Activated T-cell treated with anti-CD3 and anti-CD28 coated beads, Interleukin-2, amount 50 U/mL, for 4 hours (primary cell): Measurements from ENCODE around the gene KRTCAP2. TPM values are rescaled to one million over a fixed set of nuclear protein-coding genes. Genes with fewer than 3 reads are reported as not detected.
"Not testable (repeated sequence)": the region's sequence is repeated elsewhere in the genome, so short reads cannot be mapped to it uniquely, and the experiment has no call there.

ENCODE experiments used
- ATAC-seq, 2 donors: fragments of 200-7000 bp; cut with Tn5 transposase; one replicate each; pipeline ENCODE4 v1.10.0; 2021
- DNase-seq: peaks from one replicate; pipeline ENCODE4 v3.0.0-alpha.2; 2020
- H3K27me3 Mint-ChIP-seq: one replicate; pipeline ENCODE4 v1.8.0; 2021; ENCODE audit warnings: low read depth, mixed read lengths
- H3K36me3 Mint-ChIP-seq: one replicate; pipeline ENCODE4 v1.8.0; 2022; ENCODE audit warnings: mixed read lengths; ENCODE audit not compliant: insufficient read depth
- H3K4me1 Mint-ChIP-seq: one replicate; pipeline ENCODE4 v1.8.0; 2021; ENCODE audit warnings: low read depth, mixed read lengths
- H3K4me3 Mint-ChIP-seq: one replicate; pipeline ENCODE4 v1.8.0; 2021; ENCODE audit warnings: mild to moderate bottlenecking, moderate library complexity, mixed read lengths
- H3K9me3 Mint-ChIP-seq: one replicate; pipeline ENCODE4 v1.8.0; 2021; ENCODE audit warnings: mixed read lengths
- total RNA-seq, 3 donors: library from RNA; stranded (reverse); gene quantifications; one replicate each; pipeline ENCODE4 v1.2.1, GENCODE V29; 2021

The KRTCAP2 gene
- total RNA-seq, 3 donors from 2014 or later = 191 to 204 (median 193) TPM

- DNase-seq (no peak), ATAC-seq (no peak)
- Mint-ChIP-seq H3K4me3 (peak overlapping the region; percentile 95), H3K4me1 (peaks cover 48% of the 10 kb centered on the region), H3K36me3 (peaks cover 14% of the 10 kb centered on the region), H3K27me3 (peaks cover 3% of the 10 kb centered on the region), H3K9me3 (no peaks in the 10 kb centered on the region)
Measured at GRCh38 chr1:155170806-155171205, 2.3 kb downstream of the KRTCAP2 start.

DNA sequence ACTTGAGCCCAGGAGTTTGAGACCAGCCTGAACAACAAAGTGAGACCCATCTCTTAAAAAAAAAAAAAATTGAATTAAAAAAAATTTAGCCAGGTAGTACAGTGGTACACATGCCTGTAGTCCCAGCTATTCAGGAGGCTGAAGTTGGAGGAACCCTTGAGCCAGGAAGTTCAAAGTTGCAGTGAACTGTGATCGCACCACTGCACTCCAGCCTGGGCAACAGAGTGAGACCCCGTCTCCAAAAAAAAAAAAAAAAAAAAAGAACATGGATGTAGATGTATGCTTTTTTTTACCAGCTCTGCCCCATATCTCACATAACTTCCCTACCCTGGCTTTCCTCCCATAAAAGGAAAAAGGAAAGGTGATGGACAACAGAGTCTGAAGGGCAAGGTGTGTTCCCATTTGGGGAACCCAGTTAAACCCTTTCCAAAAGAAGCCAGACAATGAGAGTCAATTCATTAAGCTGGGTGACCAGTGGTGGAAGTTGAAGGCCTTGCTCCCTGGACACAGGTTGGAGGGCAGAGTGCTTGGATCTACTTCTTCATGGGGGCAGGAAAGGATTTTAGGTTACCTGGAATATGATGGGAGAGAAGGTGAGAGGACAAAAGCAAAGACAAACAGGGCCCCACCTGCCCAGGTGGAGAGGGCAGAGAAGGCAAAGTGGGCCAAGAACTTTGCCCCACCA is 2.9 kb downstream of the KRTCAP2 start:
- H3K9me3 Mint-ChIP-seq = no peaks in the 10 kb centered on the region
- peak overlapping the region; percentile 31 for H3K4me3 Mint-ChIP-seq
- no peak for ATAC-seq
- no peak for DNase-seq
- H3K4me1 Mint-ChIP-seq = peaks cover 48% of the 10 kb centered on the region
- H3K36me3 Mint-ChIP-seq = peaks cover 14% of the 10 kb centered on the region
- H3K27me3 Mint-ChIP-seq = peaks cover 3% of the 10 kb centered on the region

GRCh38 chr1:155169541-155169940 is 3.6 kb downstream of the KRTCAP2 start:
- no peak for ATAC-seq
- peaks cover 3% of the 10 kb centered on the region for H3K27me3 Mint-ChIP-seq
- DNase-seq = no peak

DNA sequence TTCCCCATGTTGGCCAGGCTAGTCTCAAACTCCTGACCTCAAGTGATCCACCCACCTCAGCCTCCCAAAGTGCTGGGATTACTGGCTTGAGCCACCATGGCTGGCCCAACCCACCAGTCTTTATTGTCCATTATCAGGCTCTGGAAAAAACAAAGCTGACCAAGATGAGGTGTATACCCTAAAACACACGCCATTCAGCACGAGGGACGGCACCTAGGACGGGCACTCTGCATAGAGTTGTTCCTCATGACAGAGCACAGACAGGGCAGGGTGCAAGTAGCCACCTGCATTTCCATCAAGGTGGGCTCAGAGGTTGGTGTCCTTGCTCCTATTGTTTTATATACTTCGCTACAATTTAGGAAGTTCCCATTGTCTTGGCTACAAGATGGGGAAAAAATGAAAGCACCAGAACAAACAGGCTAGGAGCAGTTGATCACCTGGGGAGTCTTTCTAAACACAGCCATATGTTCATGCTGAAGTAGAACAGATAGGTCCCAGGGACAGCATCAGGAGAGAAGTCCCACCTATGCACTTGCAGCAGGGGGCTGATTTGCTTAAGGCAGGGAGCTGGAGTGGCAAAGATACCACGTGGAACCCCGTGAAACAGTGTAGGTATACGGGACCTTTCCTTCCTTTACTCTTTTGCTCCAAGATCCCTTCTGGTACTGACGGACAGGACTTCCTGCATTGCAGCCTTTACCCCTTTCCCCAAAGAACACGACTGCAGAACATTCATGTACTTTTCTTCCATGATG is 4.5 kb downstream of the KRTCAP2 start:
- Mint-ChIP-seq H3K9me3 (no peaks in the 10 kb centered on the region), H3K4me3 (no peak overlapping the region), H3K4me1 (peaks cover 38% of the 10 kb centered on the region), H3K27me3 (peaks cover 3% of the 10 kb centered on the region), H3K36me3 (peaks cover 14% of the 10 kb centered on the region)
- ATAC-seq = no peak
- DNase-seq = no peak

More at GRCh38 chr1:155169541-155169940, 3.6 kb downstream of the KRTCAP2 start:
- Mint-ChIP-seq H3K36me3 (peaks cover 14% of the 10 kb centered on the region), H3K4me3 (no peak overlapping the region), H3K9me3 (no peaks in the 10 kb centered on the region), H3K4me1 (peaks cover 42% of the 10 kb centered on the region)

- H3K27me3 Mint-ChIP-seq, DNase-seq, H3K9me3 Mint-ChIP-seq, ATAC-seq: not testable (repeated sequence)
- H3K4me3 Mint-ChIP-seq = peak overlapping the region; percentile 48
- peaks cover 14% of the 10 kb centered on the region for H3K36me3 Mint-ChIP-seq
- H3K4me1 Mint-ChIP-seq = peaks cover 33% of the 10 kb centered on the region
Measured at GRCh38 chr1:155168105-155168445, 5.0 kb downstream of the KRTCAP2 start.

GRCh38 chr1:155167166-155168104 is 5.7 kb downstream of the KRTCAP2 start:
- Mint-ChIP-seq H3K27me3 (peaks cover 3% of the 10 kb centered on the region), H3K4me3 (peak overlapping the region; percentile 48), H3K36me3 (peaks cover 14% of the 10 kb centered on the region), H3K4me1 (peaks cover 31% of the 10 kb centered on the region), H3K9me3 (no peaks in the 10 kb centered on the region)
- peak; percentile 86 for DNase-seq
- ATAC-seq = peak; percentile 78 to 79

DNA sequence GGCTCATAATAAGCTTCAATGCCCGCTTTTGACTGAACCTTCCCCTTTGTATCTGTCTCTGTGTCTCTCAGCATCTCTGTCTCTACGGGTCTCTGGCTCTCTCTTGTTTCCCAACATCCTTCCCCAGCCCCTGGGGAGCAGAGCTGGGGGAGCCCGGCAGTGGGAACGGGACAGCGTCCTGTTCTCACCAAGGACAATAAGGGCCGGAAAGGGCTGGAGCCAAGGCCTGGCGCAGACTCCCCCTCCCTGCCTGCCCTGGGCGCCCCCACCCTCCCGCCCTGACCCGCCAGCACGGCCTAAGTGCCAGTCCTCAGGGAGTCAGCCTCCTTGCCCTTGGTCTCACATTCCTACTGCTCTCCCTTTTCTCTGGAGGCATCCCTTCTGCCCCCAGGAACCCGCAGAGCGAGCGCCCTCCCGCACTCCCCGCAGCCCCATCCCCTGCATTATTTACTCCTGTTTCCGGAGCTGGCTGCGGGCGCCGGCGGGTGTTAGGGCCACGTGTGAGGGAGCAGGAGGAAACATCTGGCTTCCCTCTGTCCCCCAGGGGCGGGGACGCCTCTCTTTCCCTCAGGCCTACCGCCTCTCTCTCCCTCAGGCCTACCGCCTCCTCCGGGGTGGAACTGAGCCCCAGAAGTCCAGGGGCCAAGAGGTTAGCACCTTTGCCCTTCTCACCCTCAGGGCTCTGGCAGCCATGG is 6.5 kb downstream of the KRTCAP2 start:
- ATAC-seq (no peak), DNase-seq (no peak)
- Mint-ChIP-seq H3K4me3 (no peak overlapping the region), H3K4me1 (peaks cover 23% of the 10 kb centered on the region), H3K27me3 (peaks cover 3% of the 10 kb centered on the region), H3K36me3 (peaks cover 14% of the 10 kb centered on the region), H3K9me3 (no peaks in the 10 kb centered on the region)

DNA sequence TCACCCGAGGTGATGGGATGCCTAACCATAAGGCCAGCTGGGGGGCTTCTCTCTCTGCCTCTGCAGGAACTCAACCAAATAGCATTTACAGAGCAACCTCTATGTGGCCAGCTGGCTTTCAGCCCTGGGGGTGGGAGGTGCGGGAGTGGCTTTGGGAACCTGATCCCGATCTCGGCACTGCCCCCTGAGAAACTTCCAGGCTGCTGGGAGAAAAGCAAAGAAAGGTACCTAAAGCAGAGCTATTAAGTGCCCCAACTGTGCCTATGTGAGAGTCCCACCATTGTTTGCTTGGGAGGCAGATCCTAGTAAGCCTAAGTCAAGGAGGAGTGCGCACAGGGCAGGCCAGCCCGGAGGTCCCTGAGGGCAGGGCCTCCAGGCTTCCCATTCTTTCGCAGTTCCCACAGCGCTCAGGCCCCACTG is 7.0 kb downstream of the KRTCAP2 start:
- Mint-ChIP-seq H3K4me1 (peaks cover 18% of the 10 kb centered on the region), H3K36me3 (peaks cover 14% of the 10 kb centered on the region), H3K4me3 (no peak overlapping the region), H3K27me3 (peaks cover 3% of the 10 kb centered on the region), H3K9me3 (no peaks in the 10 kb centered on the region)
- ATAC-seq (no peak), DNase-seq (no peak)

DNA sequence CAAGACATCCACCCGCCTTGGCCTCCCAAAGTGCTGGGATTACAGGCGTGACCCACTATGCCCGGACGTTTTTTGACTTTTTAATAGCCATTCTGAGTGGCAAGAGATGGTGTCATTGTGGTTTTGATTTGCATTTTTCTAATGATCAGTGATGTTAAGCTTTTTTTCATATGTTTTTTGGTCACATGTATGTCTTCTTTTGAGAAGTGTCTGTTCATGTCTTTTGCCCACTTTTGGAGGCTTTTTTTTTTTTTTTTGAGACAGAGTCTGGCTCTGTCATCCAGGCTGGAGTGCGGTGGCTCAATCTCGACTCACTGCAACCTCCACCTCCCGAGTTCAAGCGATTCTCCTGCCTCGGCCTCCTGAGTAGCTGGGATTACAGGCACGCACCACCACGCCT is 8.5 kb downstream of the KRTCAP2 start:
- not testable (repeated sequence) for H3K27me3 Mint-ChIP-seq, H3K9me3 Mint-ChIP-seq, H3K4me3 Mint-ChIP-seq

DNA sequence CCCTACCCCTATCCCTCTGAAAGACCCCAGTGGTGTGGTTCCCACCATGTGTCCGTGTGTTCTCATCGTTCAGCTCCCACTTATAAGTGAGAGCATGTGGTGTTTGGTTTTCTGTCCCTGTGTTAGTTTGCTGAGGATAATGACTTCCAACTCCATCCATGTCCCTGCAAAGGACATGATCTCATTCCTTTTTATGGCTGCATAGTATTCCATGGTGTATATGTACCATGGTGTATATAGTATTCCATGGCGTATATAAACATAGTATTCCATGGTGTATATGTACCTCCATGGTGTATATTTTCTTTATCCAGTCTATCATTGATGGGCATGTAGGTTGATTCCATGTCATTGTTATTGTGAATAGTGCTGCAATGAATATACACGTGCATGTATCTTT is 9.3 kb downstream of the KRTCAP2 start:
- H3K9me3 Mint-ChIP-seq, H3K27me3 Mint-ChIP-seq, DNase-seq, ATAC-seq, H3K36me3 Mint-ChIP-seq, H3K4me3 Mint-ChIP-seq: not testable (repeated sequence)
- peaks cover 12% of the 10 kb centered on the region for H3K4me1 Mint-ChIP-seq

More for the DNA sequence above, 8.5 kb downstream of the KRTCAP2 start:
- peaks cover 15% of the 10 kb centered on the region for H3K4me1 Mint-ChIP-seq
- ATAC-seq, H3K36me3 Mint-ChIP-seq, DNase-seq: not testable (repeated sequence)

GRCh38 chr1:155162631-155163030 is 10.5 kb downstream of the KRTCAP2 start:
- H3K36me3 Mint-ChIP-seq, ATAC-seq, DNase-seq, H3K9me3 Mint-ChIP-seq, H3K4me3 Mint-ChIP-seq, H3K4me1 Mint-ChIP-seq, H3K27me3 Mint-ChIP-seq: not testable (repeated sequence)

DNA sequence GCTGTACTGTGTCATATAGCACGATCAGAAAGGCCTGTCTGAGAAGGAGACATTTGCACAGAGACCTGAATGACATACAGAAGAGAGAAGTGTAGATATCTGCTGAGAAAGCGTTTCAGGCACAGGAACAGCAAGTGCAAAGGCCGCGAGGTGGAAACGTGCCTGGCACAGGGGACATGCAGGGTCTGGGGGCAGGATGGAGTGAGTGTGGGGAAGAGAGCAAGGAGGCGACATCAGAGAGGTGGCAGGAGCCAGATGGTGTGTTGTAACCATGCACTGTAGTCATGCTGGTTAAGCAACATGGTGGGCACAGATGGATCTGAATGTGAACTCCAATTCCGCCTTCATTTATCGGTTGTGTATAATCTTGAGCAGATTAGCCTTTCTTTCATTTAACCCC is 13.0 kb downstream of the KRTCAP2 start:
- Mint-ChIP-seq H3K9me3 (no peaks in the 10 kb centered on the region), H3K4me3 (no peak overlapping the region), H3K36me3 (no peaks in the 10 kb centered on the region), H3K27me3 (no peaks in the 10 kb centered on the region), H3K4me1 (no peaks in the 10 kb centered on the region)
- no peak for ATAC-seq
- DNase-seq = no peak

GRCh38 chr1:155158991-155159390 is 14.1 kb downstream of the KRTCAP2 start:
- no peaks in the 10 kb centered on the region for H3K27me3 Mint-ChIP-seq
- no peaks in the 10 kb centered on the region for H3K4me1 Mint-ChIP-seq
- H3K9me3 Mint-ChIP-seq = no peaks in the 10 kb centered on the region
- no peaks in the 10 kb centered on the region for H3K36me3 Mint-ChIP-seq
- DNase-seq (no peak), ATAC-seq (no peak)
- no peak overlapping the region for H3K4me3 Mint-ChIP-seq
